ENCODE results near the gene ARRB1. TPM values are rescaled to one million over a fixed set of nuclear protein-coding genes. Genes with fewer than 3 reads are reported as not detected.

Gene ARRB1
- total and polyA plus RNA-seq, 4 donors = 3.3 to 21.2 (median 12.5) TPM

DNA sequence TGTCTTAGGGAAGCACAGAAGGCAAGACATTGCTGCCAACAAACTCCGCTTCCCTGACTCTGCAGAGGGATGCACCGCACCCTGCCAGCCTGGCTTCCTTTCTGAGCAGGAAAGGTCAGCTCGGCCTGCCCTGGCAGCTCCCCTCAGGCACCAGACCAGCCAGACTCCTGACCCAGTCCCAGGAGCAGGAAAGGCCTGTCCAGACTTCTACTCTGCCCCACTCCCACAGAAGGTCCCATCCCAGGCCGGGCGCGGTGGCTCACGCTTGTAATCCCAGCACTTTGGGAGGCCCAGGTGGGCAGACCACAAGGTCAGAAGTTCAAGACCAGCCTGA lies 17.7 kb downstream of the ARRB1 start:
- Histone ChIP-seq H3K4me3 (ENCODE audit: low read depth in 1 of 3, low read length in 3 of 3) (no peak overlapping the region), H3K36me3 (ENCODE audit: control insufficient read depth in 4 of 4, insufficient read depth in 3 of 4, low read depth in 1 of 4, low read length in 3 of 4) (no peaks in the 10 kb centered on the region), H3K27me3 (ENCODE audit: control insufficient read depth in 4 of 4, insufficient read depth in 4 of 4, low read length in 3 of 4) (no peaks in the 10 kb centered on the region), H3K27ac (ENCODE audit: low read depth in 1 of 2, low read length in 2 of 2) (no peak overlapping the region), H3K9me3 (ENCODE audit: control insufficient read depth in 4 of 4, low read length in 3 of 4) (no peaks in the 10 kb centered on the region), H3K4me1 (ENCODE audit: control insufficient read depth in 4 of 4, insufficient read depth in 4 of 4, low read length in 3 of 4) (peaks cover 2 to 30% (median 5%) of the 10 kb centered on the region in 4 donors), H3K9ac (ENCODE audit: low read depth in 1 of 2, low read length in 2 of 2) (no peak overlapping the region)
- no peak for DNase-seq (ENCODE audit: low spot score)
- TF ChIP-seq HNF4G (IDR thresholded peaks at IDR 0.05) = no peak
- no peak for TF ChIP-seq RXRA (IDR thresholded peaks at IDR 0.05)
- TF ChIP-seq GABPA (IDR thresholded peaks at IDR 0.05 in 1 of 2, conservative IDR thresholded peaks at IDR 0.05 in 1 of 2) = no peak
- TF ChIP-seq, protein P1, sequence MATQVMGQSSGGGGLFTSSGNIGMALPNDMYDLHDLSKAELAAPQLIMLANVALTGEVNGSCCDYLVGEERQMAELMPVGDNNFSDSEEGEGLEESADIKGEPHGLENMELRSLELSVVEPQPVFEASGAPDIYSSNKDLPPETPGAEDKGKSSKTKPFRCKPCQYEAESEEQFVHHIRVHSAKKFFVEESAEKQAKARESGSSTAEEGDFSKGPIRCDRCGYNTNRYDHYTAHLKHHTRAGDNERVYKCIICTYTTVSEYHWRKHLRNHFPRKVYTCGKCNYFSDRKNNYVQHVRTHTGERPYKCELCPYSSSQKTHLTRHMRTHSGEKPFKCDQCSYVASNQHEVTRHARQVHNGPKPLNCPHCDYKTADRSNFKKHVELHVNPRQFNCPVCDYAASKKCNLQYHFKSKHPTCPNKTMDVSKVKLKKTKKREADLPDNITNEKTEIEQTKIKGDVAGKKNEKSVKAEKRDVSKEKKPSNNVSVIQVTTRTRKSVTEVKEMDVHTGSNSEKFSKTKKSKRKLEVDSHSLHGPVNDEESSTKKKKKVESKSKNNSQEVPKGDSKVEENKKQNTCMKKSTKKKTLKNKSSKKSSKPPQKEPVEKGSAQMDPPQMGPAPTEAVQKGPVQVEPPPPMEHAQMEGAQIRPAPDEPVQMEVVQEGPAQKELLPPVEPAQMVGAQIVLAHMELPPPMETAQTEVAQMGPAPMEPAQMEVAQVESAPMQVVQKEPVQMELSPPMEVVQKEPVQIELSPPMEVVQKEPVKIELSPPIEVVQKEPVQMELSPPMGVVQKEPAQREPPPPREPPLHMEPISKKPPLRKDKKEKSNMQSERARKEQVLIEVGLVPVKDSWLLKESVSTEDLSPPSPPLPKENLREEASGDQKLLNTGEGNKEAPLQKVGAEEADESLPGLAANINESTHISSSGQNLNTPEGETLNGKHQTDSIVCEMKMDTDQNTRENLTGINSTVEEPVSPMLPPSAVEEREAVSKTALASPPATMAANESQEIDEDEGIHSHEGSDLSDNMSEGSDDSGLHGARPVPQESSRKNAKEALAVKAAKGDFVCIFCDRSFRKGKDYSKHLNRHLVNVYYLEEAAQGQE (IDR thresholded peaks at IDR 0.05) = no peak
- no peak for TF ChIP-seq JUND (IDR thresholded peaks at IDR 0.05)
- TF ChIP-seq, protein P2, sequence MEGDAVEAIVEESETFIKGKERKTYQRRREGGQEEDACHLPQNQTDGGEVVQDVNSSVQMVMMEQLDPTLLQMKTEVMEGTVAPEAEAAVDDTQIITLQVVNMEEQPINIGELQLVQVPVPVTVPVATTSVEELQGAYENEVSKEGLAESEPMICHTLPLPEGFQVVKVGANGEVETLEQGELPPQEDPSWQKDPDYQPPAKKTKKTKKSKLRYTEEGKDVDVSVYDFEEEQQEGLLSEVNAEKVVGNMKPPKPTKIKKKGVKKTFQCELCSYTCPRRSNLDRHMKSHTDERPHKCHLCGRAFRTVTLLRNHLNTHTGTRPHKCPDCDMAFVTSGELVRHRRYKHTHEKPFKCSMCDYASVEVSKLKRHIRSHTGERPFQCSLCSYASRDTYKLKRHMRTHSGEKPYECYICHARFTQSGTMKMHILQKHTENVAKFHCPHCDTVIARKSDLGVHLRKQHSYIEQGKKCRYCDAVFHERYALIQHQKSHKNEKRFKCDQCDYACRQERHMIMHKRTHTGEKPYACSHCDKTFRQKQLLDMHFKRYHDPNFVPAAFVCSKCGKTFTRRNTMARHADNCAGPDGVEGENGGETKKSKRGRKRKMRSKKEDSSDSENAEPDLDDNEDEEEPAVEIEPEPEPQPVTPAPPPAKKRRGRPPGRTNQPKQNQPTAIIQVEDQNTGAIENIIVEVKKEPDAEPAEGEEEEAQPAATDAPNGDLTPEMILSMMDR (IDR thresholded peaks at IDR 0.05; ENCODE audit: low read depth, low read length, missing input control) = no peak
- no peak for TF ChIP-seq SP1 (IDR thresholded peaks at IDR 0.05)
- TF ChIP-seq FOXA2 (IDR thresholded peaks at IDR 0.05) = no peak
- TF ChIP-seq EGR1 (IDR thresholded peaks at IDR 0.05; ENCODE audit: low read depth in 2 of 2) = no peak
- TF ChIP-seq TAF1 (conservative IDR thresholded peaks at IDR 0.05) = no peak
- TF ChIP-seq, protein P3, sequence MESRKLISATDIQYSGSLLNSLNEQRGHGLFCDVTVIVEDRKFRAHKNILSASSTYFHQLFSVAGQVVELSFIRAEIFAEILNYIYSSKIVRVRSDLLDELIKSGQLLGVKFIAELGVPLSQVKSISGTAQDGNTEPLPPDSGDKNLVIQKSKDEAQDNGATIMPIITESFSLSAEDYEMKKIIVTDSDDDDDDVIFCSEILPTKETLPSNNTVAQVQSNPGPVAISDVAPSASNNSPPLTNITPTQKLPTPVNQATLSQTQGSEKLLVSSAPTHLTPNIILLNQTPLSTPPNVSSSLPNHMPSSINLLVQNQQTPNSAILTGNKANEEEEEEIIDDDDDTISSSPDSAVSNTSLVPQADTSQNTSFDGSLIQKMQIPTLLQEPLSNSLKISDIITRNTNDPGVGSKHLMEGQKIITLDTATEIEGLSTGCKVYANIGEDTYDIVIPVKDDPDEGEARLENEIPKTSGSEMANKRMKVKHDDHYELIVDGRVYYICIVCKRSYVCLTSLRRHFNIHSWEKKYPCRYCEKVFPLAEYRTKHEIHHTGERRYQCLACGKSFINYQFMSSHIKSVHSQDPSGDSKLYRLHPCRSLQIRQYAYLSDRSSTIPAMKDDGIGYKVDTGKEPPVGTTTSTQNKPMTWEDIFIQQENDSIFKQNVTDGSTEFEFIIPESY (IDR thresholded peaks at IDR 0.05) = no peak
- TF ChIP-seq NR2F2 (IDR thresholded peaks at IDR 0.05) = no peak
- no peak for TF ChIP-seq YY1 (IDR thresholded peaks at IDR 0.05)
- TF ChIP-seq RAD21 (IDR thresholded peaks at IDR 0.05) = no peak
- TF ChIP-seq, protein P4, sequence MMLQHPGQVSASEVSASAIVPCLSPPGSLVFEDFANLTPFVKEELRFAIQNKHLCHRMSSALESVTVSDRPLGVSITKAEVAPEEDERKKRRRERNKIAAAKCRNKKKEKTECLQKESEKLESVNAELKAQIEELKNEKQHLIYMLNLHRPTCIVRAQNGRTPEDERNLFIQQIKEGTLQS (IDR thresholded peaks at IDR 0.05) = no peak
- TF ChIP-seq HNF4A (conservative IDR thresholded peaks at IDR 0.05) = no peak
- TF ChIP-seq, protein P5, sequence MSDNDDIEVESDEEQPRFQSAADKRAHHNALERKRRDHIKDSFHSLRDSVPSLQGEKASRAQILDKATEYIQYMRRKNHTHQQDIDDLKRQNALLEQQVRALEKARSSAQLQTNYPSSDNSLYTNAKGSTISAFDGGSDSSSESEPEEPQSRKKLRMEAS (IDR thresholded peaks at IDR 0.05) = no peak
- TF ChIP-seq FOXA1 (IDR thresholded peaks at IDR 0.05) = no peak
- WGBS = 78% methylated on average over 7 of the region's 7 CpGs
